ENCODE measurements around the gene LOXL3.

- no peak for TF ChIP-seq CTCF (IDR thresholded peaks at IDR 0.05; ENCODE audit: low read depth, low read length, poor library complexity, severe bottlenecking)
- no peak; the same call in 1 of the 2 replicates for TF ChIP-seq EZH2phosphoT487 (IDR thresholded peaks at IDR 0.05; ENCODE audit: borderline replicate concordance, low read length)
Measured at GRCh38 chr2:74513605-74514367, 40.0 kb downstream of the LOXL3 start.

All from DOHH2 (cell line).